ENCODE measurements around the gene SLX4.

SLX4 gene

DNA sequence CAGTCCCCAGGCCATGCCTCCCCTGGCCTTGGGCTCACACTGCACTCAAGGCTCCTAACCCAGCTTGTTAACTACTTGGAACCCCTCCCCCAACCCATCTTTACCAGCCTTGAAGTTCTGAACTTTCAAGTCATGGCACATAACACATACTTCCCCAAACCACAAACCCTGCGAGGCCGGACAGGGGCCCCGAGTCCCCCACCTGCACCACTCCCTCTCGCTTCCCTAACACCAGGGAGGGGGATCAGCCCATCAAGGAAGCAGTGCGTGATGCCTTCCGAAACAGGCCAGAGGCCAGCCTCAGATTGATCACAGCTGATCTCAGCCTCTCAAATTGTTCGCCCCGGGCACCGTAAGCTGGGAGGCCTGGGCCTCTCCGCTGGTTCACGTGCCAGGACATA lies 31.2 kb downstream of the SLX4 start:
- DNase-seq: no peak

DNA sequence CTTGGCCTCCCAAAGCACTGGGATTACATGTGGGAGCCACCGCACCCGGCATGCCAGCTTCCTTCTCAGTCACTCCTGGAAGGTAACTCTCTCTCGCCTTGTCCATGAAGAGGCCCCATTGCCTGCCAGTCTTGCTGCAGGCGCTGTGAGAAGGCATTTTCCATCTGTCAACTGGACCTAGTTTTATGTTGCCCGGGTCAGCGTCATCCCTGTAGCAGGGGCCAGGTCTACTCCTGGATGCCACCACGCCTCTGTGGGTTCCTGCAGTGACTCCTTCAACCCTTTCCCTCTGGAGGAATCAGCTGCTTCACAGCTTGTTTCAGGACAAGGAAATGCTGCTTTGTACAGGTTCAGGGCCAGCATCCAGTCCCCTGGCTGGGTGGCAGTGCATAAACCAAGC lies 31.6 kb downstream of the SLX4 start:
- no peak for DNase-seq

DNA sequence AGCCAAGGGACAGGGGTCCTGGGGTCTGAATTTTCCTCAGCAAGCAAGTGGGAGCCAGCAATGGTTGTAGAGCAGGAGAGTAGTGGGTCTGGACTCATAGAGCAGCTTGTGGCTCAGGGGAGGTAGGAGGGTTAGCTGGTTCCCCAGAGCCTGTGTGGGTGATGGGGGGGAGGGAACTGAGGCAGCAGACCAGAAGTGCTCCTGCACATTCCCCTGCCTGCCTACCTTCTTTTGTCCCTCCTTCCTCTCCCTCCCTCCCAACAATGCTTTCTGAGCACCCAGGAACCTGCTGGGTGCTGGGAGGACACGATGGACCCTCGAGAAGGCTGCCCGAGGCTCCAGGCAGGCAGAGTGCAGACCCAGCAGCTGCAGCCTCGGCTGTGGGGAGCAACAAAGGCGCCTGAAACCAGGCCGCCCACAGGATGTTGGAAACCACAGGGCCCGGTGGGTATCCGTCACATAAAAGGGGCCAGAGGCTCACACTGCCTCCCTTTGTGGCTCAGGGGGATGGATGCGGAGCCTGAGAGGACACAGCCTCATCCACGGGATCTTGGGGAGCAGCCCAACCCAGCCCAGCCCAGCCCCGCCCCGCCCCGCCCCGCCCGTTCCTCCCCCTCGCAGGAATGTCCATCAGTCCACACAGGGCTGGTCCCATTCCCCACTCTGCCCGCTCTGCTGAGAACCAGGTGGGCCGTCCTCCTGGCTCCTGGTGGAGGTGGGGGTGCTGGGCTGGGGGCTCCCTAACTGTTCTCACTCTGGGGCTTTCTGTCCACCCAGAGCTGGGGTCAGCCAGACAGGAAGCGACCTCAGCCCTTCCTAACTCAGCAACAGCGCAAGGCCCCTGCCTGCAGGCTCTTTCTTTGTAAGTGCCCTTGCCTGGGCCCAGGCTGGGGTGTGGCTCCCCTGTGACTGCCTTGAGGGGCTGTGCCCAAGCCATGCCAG lies 32.5 kb downstream of the SLX4 start:
- DNase-seq: peak; percentile 55 to 72

DNA sequence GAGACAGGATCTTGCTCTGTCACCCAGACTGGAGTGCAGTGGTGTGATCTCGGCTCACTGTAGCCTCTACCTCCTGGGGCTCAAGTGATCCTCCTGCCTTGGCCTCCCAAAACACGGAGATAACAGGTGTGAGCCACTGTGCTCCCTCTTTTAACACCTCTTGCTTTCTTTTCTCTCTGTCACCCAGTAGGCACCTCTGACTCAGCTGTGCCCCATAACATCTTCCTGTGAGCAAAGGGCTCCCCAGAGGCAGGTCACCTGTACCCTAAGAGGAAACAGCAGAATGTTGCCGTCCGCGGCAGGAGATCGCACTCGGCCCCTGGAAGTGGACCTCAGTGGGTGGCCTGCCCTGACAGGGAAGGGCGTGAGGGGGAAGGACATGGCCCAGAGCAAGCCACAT lies 33.3 kb downstream of the SLX4 start:
- DNase-seq: peak; percentile 43

DNA sequence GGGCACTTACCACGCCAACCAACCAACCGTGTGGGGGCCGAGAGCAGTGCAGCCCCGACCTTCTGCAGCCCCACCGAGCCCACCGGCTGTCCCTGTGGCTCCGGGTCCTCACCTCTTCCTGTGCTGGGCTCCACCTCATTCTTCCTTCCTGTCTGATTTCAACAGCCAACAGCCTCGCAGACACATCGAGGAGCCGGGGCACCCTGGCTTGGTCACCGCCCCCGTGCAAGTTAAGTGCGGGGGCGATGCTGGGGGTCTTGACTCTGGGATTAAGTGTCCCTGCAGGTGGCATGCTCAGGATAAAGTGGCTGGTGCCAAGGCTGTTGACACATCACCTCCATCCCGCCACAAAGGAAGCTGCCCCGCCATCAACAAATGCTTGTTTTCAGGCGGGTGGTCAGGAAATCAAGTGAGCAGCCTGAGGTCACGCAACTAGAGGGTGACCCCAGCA lies 34.1 kb downstream of the SLX4 start, which contains the start of gene NLRC3:
Gene NLRC3, minus strand, starts transcription at position 102 of the 451 bp plus-strand sequence. CDS start 12,367 bp downstream, outside the sequence.
- DNase-seq: peak; percentile 48 to 51

DNA sequence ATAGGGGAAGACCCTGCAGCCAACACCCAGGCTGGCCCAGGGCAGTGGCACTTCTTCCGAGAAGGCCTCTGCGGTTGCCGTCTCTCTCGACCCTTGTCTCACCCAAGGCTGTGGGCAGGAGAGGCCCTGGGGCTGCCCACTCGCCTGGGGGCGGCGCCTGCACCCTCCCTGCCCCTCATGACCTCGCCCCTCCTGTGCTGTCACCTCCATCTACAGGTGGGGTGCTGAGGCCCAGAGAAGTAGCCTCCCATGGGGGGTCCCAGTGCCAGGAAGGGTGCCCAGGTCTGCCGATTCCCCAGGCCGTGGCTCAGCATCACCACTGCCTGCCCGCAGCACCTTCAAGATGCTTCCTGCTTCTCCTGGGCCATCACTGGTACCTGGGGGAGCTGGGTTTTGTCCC lies 35.2 kb downstream of the SLX4 start:
- peak; percentile 27 to 34 for DNase-seq

DNA sequence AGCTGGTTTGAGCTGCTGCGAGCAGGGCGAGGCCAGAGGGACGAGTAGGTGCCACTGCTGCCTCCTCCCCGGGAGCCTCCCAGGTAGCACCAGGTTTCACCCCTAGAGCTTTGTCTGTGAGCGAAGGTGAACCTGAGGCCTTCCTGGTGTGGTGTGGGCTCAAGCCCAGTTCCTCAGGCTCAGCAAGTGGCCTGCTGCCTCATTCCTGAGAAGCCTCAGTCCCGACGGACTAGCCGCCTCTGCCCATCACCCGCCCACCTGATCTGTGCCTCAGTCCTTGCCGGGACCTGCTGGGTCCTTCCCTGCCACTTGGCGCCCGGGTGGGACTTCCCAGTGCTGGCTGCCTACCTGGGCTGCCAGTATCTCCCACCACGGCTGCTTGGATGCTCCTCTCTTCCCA lies 35.9 kb downstream of the SLX4 start:
- DNase-seq: peak; percentile 9 to 26

DNA sequence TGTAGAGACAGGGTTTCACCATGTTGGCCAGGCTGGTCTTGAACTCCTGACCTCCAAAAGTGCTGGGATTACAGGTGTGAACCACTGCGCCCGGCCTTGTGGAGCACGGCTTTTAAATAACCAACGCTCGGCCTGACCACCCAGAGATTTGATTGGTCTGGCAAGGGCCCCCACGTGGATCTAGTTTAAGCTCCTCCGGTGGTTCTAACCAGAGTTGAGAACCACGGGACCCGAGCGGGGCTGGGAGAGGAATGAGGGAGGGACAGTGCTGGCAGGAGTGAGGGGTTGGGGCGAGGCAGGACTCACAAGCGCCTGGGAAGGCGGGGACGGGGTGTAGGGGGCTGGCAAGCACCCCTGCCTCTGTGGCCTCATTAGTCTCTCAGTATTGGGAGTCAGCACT lies 37.2 kb downstream of the SLX4 start:
- no peak for DNase-seq

DNA sequence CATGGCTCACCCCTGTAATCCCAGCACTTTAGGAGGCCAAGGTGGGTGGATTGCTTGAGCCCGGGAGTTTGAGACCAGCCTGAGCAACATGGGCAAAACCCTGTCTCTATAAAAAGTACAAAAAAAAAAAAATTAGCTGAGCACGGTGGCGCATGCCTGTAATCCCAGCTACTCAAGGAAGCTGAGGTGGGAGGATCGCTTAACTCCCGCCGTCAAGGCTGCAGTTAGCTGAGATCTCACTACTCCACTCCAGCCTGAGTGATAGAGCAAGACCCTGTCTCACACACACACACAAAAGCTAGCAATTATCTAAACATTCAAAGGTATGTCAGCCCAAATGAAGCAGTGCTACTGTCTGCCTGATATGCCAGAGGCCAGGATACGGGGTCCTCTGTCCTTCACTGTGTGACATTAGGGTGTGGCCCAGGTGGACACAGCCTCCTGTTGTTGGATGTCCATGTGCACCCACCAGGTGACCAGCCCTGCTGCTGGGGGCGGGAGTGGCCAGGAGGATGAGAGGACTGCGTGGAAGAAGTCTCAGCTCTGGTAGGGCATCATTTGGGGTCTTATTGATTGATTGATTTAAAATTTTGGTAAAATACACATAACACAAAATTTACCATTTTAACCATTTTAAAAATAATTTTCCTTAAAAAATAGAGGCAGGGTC lies 38.1 kb downstream of the SLX4 start:
- DNase-seq: no peak

DNA sequence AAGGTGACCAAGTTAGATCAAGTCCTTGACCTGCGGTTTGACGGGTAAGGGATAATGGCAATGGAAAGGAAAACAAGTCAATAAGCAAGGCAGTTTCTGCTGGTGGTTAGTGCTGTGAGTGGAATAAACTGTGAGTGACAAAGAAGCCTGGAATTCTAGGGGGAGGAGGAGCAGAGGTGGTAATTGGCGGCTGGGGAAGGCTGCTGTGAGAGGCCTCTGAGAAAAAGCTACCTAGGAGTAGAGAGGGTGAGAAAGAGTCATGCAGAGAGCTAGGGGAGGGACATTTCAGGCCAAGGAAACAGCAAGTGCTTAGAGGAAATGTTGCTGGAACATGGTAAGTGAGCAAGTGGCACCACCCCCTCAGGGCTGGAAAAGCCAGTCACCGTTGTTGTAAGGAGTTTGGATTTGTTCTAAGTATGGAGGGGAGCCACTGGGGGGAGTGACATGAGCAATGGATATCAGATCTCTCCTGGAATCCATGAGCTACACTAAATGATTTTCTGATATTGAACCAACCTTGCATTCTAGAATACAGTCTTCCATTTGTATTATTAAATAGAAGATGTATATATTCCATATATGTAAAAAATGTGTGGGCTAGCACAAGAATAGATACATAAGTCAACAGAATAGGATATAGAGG lies 40.9 kb downstream of the SLX4 start:
- DNase-seq: no peak

DNA sequence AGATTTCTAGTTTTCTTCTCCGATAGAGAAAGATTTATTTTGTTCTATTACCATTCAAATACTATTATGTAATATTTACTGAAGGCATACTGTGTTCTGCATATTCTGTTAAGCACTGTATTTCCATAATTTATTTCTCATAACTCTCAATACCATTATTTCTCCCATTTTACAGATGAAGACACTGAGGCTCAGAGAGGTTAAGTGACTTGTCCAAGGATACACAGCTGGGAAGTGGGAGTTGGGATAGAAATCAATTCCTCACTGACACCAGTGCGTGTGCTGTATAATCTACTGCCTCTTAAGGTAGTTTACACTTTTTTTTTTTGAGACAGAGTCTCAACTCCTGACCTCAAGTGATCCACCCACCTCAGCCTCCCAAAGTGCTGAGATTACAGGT lies 41.6 kb downstream of the SLX4 start:
- DNase-seq: no peak

DNA sequence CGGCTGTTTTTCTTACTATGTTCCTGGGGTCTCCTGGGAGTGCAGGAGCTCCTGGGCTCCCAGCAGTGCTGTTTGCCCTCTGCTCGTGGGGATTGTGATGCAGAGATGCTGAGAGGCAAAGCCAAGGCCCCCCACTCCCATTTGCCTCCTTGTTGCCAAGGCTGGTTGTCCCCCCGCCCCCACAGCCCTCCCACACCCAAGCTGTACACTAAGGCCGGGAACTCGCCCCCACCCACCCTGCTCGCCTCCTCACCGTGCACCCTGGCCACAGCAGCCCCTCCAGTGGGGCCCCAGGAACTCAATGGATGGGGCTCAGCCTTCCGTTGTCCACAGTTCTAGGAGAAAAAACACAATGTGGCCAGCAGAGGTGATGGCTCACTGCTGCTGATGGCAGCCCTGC lies 44.4 kb downstream of the SLX4 start:
- DNase-seq: no peak

DNA sequence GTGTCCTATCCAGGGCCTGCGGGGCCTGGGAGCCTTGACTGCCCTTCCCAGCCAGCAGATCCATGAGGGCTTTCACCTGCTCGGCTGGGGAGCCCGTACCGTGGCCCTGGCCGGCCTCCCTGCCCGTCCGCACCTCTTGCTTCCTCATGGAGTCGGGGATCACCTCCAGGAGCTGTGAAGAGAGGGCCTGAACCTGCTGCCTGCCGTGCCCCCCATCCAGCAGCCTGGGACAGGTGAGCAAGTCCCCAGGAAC lies 46.6 kb downstream of the SLX4 start:
- DNase-seq: no peak

DNA sequence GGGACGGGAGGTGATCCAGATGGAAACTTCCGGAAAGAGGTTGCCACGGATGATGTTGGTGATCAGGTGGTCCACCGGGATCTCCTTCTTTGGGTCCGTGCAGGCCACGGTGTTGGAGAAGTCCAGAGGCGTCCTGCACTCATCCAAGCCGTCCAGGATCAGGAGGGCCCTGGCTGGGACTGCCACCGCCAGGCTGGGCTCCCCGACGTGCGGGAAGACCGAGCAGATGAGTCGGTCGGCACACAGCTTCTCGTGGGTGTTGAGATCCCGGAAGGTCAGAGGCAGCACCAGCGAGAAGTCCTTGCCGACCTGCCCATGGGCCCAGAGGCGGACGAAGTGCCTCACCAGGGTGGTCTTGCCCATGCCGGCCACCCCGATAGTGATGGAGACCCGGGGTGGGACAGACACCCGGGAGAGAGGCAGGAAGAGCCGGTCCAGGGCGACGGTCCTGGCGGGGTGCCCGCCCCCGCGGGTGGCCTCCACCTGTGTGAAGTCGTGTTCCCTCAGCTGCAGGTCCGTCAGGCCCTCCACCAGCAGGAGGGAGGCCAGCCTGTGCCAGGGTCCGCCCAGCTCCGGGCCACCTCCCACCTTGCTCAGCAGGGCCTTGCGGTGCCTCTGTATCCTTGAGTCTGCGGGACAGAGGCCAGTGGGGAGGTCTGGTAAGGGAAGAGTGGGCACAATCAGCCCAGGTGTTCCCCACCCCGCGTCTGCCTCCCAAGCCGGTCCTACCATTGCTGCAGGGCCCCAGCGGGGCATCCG lies 47.1 kb downstream of the SLX4 start:
- DNase-seq: no peak

DNA sequence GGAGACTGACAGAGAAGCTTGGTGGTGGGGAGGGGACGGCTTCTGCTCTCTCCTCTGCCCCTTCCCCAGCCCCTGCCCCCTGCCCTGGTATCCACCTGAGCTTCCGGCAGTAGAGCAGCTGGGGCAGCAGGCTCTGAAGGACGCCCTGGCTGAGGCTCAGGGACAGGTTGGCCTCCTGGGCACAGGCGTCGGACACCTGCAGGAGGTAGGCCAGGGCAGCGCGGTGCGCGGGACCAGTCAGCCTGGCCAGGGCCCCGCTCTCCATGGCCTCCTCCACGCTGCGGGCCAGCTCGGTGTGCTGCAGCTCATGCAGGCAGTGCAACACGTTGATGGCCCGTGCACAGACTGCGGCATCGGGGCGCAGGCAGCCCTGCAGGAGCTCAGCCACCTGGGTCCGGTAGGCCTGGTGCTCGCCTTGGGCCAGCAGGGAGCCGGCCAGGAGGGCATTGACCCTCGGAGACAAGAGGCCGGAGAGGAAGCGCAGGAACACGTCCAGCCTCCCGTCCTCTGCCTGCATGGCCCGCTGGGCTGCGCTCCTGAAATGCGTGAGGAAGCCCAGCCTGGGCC lies 48.4 kb downstream of the SLX4 start:
- no peak for DNase-seq

DNA sequence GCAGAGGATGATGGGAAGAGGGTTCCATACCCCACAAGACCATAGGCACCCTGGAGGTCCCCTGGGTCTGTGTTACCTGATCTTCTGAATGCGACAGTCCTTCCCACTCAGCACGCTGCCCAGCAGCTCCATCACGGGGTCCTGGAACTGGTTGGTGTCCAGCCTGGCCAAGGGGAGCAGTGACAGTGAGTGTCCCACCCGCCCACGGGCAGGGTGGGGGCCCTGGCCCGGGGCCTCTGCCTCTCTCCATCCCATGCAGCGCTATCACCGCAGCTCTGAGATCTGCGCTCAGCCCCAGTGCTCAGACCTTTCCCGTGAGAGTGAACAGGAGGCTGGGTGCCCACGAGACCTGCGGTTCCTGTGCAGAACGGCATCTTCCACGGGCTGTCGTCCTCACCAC lies 49.8 kb downstream of the SLX4 start:
- DNase-seq: no peak

DNA sequence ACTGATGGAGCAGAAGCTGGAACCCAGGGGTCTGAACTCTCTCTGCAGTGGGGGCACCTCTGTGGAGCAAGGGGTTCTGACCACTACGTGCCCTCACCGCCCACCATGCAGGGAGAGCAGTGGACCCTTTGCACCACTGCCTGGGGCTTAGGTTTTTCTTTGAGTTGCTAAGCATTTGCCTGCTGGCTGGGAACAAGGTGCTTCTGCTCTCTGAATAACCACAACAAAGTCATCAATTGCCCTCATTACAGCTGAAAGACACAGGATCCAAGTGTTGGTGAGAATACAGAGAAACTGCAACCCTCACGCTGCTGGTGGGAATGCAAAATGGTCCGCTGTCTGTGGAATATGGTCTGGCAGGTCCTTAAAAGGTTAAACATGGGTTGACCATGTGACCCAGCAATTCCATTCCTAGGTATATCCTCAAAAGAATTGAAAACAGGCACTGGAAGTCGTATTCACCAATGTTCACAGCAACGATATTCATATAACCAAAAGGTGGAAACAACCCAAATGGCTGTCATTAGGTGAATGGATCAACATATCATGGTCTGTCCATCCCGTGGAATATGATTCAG lies 57.0 kb downstream of the SLX4 start:
- no peak for DNase-seq

DNA sequence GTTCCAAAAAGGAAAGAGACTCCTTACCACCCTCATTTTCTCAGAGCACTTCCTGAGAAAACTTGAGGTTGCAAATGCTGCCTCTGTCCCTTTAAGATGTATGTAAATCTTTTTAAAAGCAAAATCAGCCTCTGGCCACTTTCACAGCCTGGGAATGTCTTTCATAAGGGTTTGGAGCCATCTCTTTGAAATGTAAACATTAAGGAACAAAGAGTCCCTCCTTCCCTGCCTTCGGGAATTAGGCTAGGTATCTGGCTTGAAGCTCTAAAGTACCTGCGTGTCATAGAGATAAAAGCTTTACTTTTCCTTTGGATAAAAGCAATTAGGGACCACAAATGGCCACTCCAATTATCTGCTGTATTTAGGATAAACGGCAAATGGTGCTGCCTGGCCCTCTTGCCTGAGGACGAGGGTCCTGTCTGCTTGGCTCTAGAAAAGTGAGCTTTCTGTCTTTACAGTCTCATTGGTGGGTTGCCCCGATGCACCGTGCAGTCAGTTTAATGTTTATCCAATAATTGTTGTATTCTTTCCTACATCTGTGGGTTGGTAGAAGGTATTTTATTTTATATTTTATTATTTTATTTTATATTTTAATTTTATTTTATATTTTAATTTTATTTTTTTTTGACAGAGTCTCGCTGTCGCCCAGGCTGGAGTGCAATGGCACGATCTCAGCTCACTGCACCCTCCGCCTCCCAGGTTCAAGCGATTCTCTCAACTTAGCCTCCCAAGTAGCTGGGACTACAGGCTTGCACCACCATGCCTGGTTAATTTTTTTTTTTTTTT lies 58.1 kb downstream of the SLX4 start:
- DNase-seq: no peak

DNA sequence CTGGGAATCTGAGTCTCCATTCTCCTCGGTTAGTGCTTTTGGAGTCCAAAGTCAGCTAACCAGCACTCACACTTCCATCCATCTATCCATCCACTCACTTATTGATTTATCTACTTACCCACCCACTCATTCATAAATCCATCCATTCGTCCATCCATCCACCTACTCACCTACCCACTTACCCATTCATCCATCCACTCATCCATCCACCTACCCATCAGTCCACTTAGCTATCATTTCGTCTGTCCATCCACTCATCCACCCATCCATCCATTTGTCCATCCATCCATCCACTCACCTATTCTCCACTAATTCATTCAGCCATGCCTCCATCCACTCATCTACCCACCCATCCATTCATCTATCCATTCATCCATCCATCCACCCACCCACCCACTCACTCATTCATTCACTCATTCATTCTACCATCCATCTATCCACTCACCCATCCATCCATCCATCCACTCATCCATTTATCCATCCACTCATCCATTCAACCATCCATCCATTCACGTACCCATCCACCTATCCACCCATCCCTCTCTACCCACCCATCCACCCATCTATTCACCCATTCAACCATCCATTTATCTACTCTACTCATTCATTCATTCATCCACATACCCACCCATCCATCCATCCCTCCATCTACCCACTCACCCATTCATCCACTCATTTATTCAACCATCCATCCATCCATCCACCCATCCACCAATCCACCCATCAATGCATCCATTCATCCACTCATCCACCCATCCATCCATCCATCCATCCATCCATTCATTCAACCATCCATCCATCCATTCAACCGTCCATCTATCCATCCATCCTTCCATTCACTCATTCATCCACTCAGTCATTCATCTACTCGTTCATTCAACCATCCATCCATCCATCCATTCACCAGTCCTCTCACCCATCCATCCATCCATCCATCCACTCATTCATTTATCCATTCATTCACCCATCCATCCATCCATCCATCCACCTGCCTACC lies 60.3 kb downstream of the SLX4 start:
- DNase-seq: no peak

DNA sequence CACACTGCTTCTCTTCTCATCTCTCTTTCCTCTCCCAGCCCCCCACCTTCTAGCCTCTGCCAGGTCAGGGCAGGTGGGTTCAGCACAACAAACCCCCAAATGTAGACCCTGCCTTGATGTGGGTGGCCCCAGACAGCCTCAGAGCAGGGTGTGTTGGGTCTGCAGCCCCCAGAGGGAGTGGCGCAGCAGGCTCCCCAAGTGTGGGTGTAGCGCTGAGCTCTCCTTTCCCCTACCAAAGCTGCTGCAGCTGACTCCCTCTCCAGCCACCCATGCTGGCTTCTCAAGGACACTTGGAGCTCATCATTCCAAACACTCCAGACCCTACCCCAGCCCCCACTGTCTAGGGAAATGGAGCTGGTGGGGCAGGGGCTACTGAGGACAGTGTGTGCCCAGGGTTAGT lies 61.5 kb downstream of the SLX4 start:
- DNase-seq: no peak

All from stimulated activated CD4-positive, alpha-beta T cell treated with anti-CD3 and anti-CD28 coated beads, Interleukin-2, amount 100 ng/mL, for 24 hours (primary cell).